Heart left ventricle (tissue), 16 donors: ENCODE data around the gene METRNL. TPM values are rescaled to one million over a fixed set of nuclear protein-coding genes. Genes with fewer than 3 reads are reported as not detected.

ENCODE experiments used
- ATAC-seq, 4 donors: fragments of 200-7000 bp; cut with Tn5 transposase; one replicate each; pipeline ENCODE4 v1.9.1; 2020 to 2022; ENCODE audit warnings: moderate library complexity in 4 of 4, mild to moderate bottlenecking in 3 of 4, moderate number of reproducible peaks in 1 of 4
- DNase-seq, 5 donors: peaks; one replicate each; pipeline ENCODE4 v3.0.0-alpha.2; 2020
- H3K27ac ChIP-seq, 12 donors: fragments of 200-600 bp; sonication (generic) in 4 of 12; one replicate each; pipeline versions ENCODE4 v1.5.0 to v1.8.0; 2016 to 2022; ENCODE audit warnings: mild to moderate bottlenecking in 2 of 12
- H3K27me3 ChIP-seq, 9 donors: fragments of 200-600 bp; sonication (generic) in 2 of 9; one replicate each; pipeline versions ENCODE4 v1.5.1 to v1.8.0; 2016 to 2022; ENCODE audit warnings: mild to moderate bottlenecking in 3 of 9
- H3K36me3 ChIP-seq, 9 donors: fragments of 200-600 bp; sonication (generic) in 2 of 9; one replicate each; pipeline versions ENCODE4 v1.5.0 to v1.8.0; 2018 to 2022; ENCODE audit warnings: mild to moderate bottlenecking in 2 of 9
- H3K4me1 ChIP-seq, 12 donors: fragments of 200-600 bp; sonication (generic) in 4 of 12; one replicate each; pipeline versions ENCODE4 v1.5.0 to v1.8.0; 2016 to 2022; ENCODE audit warnings: mild to moderate bottlenecking in 3 of 12
- H3K4me3 ChIP-seq, 12 donors: fragments of 200-600 bp; sonication (generic) in 4 of 12; one replicate each; pipeline versions ENCODE4 v1.5.0 to v1.8.0; 2017 to 2022; ENCODE audit warnings: mild to moderate bottlenecking in 9 of 12, moderate library complexity in 4 of 12
- H3K9me3 ChIP-seq, 12 donors: fragments of 200-600 bp; sonication (generic) in 4 of 12; one replicate each; pipeline versions ENCODE4 v1.5.0 to v1.8.0; 2016 to 2022; ENCODE audit warnings: mild to moderate bottlenecking in 1 of 12
- CTCF ChIP-seq, 12 donors: fragments of 200-600 bp; sonication (generic) in 4 of 12; IDR thresholded peaks; one replicate each; pipeline versions ENCODE4 v1.5.0 to v1.8.0; 2018 to 2022; ENCODE audit warnings: antibody characterized with exemption in 12 of 12, mild to moderate bottlenecking in 5 of 12
- POLR2A ChIP-seq, 2 donors: fragments of 450-650 bp; IDR thresholded peaks; one replicate each; pipeline ENCODE4 v1.6.1; 2017; ENCODE audit warnings: antibody characterized with exemption in 2 of 2, mild to moderate bottlenecking in 2 of 2, moderate library complexity in 2 of 2
- WGBS, 4 donors: extraction: QIAGEN DNeasy Blood & Tissue Kit in 2 of 4; methylation state at CpG; one replicate each; pipeline versions ENCODE4 v1.1.5 to v1.1.7; 2013 to 2018; 5-methylcytosine and 5-hydroxymethylcytosine counted together
- intact Hi-C, 10 donors: fragments of 100-400 bp; cut with DNase I; formaldehyde crosslinking; loops; one replicate each; pipeline versions ENCODE4 v1.11.1 to v1.14.2; 2022
- polyA plus RNA-seq, 2 donors: library from polyadenylated mRNA; stranded (reverse); fragments of 200-250 nt; gene quantifications; one replicate each; pipeline ENCODE4 v1.2.3, GENCODE V29; 2013
- total RNA-seq, 9 donors: library from RNA; depleted of rRNA in 2 of 9; stranded (reverse); fragments of >200 nt in 2 of 9; fragmentation: NEBNext Ultra II Directional in 3 of 9; extraction: Animal tissue kit (Norgen Biotek cat#: 25700) in 3 of 9; gene quantifications; one replicate each; pipeline versions ENCODE4 v1.1.0 to v1.2.4, GENCODE V29; 2016 to 2023
- donor health status: ischemic (EF 13 %, LVEDD 7.1; RV severe dilation, severe dysfunction).
- donor health status: healthy with polysubstance abuse.
- donor health status: DM: no; HTN: yes; CAD: no.
- donor health status: DM: no; HTN: no; CAD: no.
- donor health status: ischemic (EF 25% LVEDD 6.9; RV normal size, moderate dysfunction).
- donor health status: ischemic (EF 25% LVEDD 5.7; RV mildly dilated, moderate dysfunction).
- donor health status: healthy.
- donor health status: DM: yes; HTN: yes; CAD: no.
- donor health status: ischemic (EF 35%, LVEDD 5.7; RV mildly dilated, moderate dysfunction).
- donor health status: nonischemic (EF 11% LVEDD 7.7; RV severe dilation, severe dysfunction).
- donor health status: DM: yes; HTN: yes; CAD: no.
- donor health status: PGD.
- donor health status: ischemic (EF 29% LVEDD 5.4; RV normal size, mild dysfunction).
- donor health status: nonischemic (EF 23%, LVEDD 6.1; RV moderate dilation, normal function).

Gene METRNL
- total and polyA plus RNA-seq, 11 donors, result 59.4 to 144 (median 79.5) TPM

- WGBS, 4 donors, result 93 to 97% (median 96%) methylated on average over 18 of the region's 18 CpGs
- Histone ChIP-seq H3K4me3 (no peak overlapping the region), H3K27ac (no peak overlapping the region), H3K27me3 (no peaks in the 10 kb centered on the region), H3K9me3 (no peaks in the 10 kb centered on the region), H3K4me1 (no peaks in the 10 kb centered on the region), H3K36me3 (peaks cover 0 to 27% (median 6%) of the 10 kb centered on the region in 9 donors)
- ATAC-seq, result no peak
- DNase-seq, result no peak
- TF ChIP-seq POLR2A (IDR thresholded peaks at IDR 0.05) (no peak), CTCF (IDR thresholded peaks at IDR 0.05) (no peak)
- intact Hi-C loops, result no loop called here
These were observed 46.6 kb upstream of the METRNL start for GRCh38 chr17:83032781-83033180.

- no peak overlapping the region for H3K27ac ChIP-seq
- intact Hi-C loops, result no loop called here
- H3K27me3 ChIP-seq, result no peaks in the 10 kb centered on the region
- WGBS, 4 donors, result 90 to 98% (median 94%) methylated on average over 14 of the region's 14 CpGs
- no peaks in the 10 kb centered on the region for H3K9me3 ChIP-seq
- no peaks in the 10 kb centered on the region for H3K4me1 ChIP-seq
- no peak overlapping the region for H3K4me3 ChIP-seq
- ATAC-seq (no peak), DNase-seq (no peak)
- H3K36me3 ChIP-seq, result peaks cover 0 to 24% (median 6%) of the 10 kb centered on the region in 9 donors
- no peak for TF ChIP-seq CTCF (IDR thresholded peaks at IDR 0.05)
- no peak for TF ChIP-seq POLR2A (IDR thresholded peaks at IDR 0.05)
These were observed 44.9 kb upstream of the METRNL start for GRCh38 chr17:83034525-83034924.

GRCh38 chr17:83035722-83036121, 43.7 kb upstream of the METRNL start:
- intact Hi-C loops, result no loop called here
- peaks cover 0 to 28% (median 6%) of the 10 kb centered on the region in 9 donors for H3K36me3 ChIP-seq
- no peak for DNase-seq
- no peak for TF ChIP-seq CTCF (IDR thresholded peaks at IDR 0.05)
- H3K27me3 ChIP-seq, result no peaks in the 10 kb centered on the region
- ATAC-seq, result no peak
- 86 to 93% (median 87%) methylated on average over 13 of the region's 13 CpGs for WGBS, 4 donors
- H3K4me1 ChIP-seq, result no peaks in the 10 kb centered on the region
- no peak overlapping the region for H3K4me3 ChIP-seq
- H3K9me3 ChIP-seq, result peaks cover 0 to 7% (median under 1%) of the 10 kb centered on the region in 12 donors
- H3K27ac ChIP-seq, result no peak overlapping the region

GRCh38 chr17:83036193-83036592, 43.2 kb upstream of the METRNL start:
- TF ChIP-seq POLR2A (IDR thresholded peaks at IDR 0.05) (no peak), CTCF (IDR thresholded peaks at IDR 0.05) (no peak)
- WGBS, 4 donors, result 96 to 100% (median 98%) methylated on average over 6 to 7 of the region's 7 CpGs
- intact Hi-C loops, result no loop called here
- Histone ChIP-seq H3K9me3 (peaks cover 0 to 11% (median 3%) of the 10 kb centered on the region in 12 donors), H3K4me3 (no peak overlapping the region), H3K4me1 (no peaks in the 10 kb centered on the region), H3K27ac (no peak overlapping the region), H3K36me3 (peaks cover 0 to 32% (median 6%) of the 10 kb centered on the region in 9 donors), H3K27me3 (no peaks in the 10 kb centered on the region)
- ATAC-seq, result no peak
- no peak for DNase-seq
